HG03575 (cell line): ENCODE measurements around the gene EMSY.
"Not testable (repeated sequence)": the region's sequence is repeated elsewhere in the genome, so short reads cannot be mapped to it uniquely, and the experiment has no call there.

ENCODE experiments used
- ATAC-seq: cut with Tn5 transposase; IDR thresholded peaks from one replicate; pipeline ENCODE4 v1.9.1; 2021; ENCODE audit not compliant: unreplicated experiment, insufficient number of reproducible peaks, low FRiP score; ENCODE audit errors: extremely low read depth

EMSY gene

DNA sequence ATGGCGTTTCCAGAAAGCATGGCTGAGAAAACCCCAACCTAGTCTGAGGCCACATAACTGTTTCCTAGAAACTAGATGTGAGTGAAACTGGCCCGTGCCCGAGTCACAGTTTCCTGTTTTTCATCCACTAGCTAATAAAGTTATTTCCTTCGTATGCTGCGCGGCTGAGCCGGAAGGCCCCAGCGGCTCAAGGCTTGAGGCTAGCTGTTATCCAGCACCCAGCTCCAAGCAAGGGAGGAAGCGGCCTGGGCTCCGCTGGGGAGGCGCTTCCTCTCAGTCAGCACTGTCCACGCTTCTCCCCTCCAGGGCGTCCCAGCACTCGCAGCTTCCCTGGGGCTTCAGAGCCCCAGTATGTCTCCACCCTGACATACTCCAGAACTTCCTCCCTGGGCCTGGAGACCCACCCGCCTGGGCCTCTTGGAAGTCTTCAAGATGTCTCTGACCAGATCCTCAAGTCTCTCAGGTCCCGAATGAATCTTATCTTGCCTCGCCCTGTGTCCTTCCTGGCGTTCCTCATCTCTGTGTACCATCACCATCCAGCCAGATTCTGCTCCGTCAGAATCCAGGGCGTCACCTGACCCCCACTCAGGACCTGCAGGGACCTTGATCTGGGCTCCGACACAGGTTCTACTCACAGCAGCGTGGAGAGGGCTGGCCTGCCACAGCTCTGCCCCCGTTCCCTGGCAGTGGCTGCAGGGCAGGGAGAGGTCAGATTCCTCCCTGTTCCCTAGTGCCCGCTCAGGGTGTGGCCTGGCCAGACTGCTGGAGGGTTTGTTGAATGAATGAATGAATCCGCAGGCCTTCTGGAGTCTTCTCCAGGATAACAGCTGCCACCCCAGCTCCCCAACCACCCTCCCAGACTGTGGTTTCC lies 143.9 kb downstream of the EMSY start:
- no peak for ATAC-seq

DNA sequence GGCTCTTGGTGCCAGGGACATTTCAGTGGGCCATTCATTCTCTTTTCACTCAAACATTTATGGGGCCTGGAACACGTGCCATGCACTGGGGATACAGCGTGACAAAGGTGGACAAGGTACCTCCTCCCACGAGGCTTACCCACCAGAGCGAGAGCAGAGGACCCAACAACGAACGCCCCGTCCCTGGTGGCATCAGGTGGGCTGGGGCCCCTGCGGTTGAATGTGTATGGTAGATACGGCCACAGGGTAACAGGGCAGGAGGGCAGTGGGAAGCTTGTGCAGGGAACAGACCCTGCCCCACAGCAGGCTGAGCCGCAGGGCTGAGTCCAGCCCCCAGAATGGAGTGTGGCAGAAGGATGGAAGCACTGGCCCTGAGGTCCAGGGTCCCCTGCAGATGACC lies 144.7 kb downstream of the EMSY start:
- ATAC-seq = no peak

DNA sequence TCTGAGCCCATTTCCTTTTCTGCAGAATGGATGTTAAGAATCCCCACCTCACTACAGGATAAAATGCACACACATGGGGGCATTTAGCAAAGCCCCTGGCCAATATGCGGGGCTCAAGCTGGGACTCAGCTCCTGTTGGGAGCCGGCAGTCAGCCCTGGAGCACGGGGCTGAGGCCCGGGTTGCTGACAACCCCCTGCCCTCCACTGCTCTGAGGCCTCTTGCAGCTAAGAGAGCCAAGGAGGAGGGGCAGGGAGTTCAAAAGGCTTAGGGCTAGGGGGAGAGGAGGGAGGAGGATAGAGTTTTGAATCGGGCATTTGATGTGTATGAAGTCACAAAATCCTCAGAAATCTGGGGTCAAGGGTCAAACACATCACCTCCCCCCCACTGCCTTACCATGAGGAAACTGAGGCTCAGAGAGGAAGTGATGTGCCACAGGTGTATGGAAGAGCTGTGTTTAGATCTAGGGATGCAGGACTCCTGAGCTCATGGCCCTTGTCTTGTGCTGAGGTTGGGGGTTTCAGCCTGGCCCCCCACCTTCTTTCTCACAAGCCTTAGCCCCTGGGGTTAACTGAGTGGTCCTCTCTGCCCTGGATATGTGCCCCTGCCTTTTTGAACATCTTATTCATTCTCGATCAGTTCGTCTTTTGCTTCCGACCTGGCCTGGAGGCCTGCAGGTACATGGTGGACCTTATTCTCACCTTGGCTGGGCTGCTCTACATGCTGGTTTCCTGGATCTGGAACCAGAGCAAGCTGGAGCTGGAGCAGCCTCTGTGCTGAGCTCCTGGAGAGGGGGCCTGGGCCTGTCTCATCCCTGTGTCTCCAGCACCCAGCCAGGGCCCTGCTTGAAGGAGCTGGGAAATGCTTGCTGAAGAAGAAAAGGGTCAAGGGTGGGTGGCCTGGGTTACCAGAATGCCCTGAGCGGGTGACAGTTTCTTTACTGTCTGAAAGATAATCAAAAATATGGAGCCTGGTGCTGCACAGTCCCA lies 145.4 kb downstream of the EMSY start:
- ATAC-seq = no peak

DNA sequence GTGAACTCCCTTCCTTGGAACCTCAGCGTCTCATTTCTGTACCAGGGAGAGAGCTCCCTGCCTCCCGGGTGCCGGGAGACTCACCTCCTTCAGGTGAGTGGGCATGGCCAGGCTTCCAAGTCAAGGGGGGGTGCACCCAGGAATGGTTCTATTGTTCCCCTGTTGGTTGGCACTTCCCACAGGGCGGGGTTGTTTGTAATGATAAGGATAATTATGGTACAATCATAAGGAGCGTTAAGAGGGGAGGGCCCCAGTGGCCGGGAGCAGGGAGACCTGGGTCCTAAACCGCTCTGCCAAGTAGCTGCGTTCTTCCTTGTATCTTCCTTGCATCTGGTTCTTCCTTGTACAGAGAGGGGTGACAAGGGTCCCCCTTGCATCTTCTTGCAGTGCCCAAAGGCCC lies 146.6 kb downstream of the EMSY start:
- ATAC-seq = no peak

DNA sequence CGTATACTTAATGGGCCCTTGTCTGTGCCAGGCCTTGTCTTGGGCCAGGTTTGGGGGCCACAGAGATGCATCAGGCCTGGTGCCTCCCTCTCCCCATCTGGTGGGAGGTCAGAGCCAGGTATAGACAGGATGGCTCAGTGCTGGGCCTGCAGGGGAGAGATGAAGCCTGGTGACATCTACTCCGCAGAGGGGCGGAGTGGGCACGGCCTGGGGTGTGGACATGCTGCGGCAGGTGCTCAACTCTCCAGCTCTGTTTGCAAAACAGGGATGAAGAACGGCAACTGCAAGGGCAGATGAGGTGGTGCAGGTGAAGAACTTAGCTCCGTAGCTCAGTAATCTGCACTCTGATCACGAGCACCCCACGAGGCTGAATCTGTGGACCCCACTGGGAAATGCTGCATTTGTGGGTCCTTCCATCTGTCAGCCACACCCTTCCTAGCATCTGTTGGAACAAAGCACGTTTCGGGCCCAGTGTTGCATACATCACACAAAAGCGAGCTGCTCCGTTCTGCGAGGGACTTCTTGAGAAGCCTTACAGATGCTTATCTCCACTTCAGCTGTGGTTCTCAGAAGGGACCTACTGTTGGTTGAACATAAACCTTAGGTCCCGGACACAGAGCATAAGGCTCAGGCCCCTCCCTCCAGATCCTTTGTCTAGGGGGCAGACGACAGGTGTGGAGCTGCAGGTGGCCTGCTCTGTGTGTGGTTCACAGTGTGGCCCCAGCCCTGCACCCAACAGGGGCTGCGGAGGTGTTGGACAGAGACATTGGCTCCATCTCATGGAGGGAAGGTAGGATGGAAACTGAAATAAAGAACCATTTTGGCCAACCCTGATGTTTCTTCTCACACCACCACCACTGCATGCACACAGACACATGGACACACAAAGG lies 147.5 kb downstream of the EMSY start:
- no peak for ATAC-seq

DNA sequence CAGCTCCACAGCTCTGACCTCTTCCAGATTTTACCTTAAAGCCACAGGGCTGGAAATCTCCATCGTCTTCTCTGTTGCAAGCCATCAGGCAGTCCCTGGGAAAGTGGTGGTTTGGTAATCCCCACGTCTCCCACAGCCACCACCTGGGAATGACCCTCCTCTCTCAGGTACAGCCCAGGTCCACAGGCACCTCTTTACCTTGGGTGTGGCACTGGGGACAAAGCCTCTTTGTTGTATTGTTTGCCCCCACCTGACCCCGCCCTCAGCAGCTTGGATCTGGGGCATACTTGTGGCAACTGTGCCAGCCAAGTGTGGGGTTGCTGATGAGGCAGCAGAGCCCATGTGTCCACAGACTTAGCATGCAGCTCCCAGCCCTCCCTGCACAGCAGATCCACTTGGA lies 148.1 kb downstream of the EMSY start:
- ATAC-seq = no peak

DNA sequence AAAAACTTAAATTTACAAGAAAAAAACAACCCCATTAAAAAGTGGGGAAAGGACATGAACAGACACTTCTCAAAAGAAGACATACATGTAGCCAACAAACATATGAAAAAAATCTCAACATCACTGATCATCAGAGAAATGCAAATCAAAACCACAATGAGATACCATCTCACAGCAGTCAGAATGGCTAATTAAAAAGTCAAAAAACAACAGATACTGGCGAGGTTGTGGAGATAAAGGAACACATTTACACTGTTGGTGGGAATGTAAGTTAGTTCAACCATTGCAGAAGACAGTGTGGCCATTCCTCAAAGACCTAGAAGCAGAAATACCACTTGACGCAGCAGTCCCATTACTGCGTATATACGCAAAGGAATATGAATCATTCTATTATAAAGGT lies 150.3 kb downstream of the EMSY start:
- ATAC-seq = not testable (repeated sequence)

DNA sequence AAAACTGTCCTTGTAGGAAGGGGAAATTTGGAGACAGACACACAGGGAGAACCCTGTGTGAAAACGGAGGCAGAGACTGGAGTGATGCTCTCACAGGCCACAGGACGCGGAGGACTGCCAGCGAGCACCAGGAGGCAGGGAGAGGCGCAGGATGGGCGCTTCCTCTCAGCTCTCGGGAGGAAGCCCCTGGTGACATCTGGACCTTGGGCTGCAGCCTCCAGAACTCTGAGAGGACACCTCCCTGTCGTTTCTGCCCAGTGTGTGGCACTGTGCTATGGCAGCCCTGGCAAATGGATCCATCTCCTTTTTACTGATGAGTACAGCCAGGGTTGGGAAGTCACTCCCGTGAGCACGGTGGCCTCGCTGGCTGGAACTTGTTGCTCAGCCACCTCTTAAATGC lies 151.8 kb downstream of the EMSY start:
- ATAC-seq = no peak

DNA sequence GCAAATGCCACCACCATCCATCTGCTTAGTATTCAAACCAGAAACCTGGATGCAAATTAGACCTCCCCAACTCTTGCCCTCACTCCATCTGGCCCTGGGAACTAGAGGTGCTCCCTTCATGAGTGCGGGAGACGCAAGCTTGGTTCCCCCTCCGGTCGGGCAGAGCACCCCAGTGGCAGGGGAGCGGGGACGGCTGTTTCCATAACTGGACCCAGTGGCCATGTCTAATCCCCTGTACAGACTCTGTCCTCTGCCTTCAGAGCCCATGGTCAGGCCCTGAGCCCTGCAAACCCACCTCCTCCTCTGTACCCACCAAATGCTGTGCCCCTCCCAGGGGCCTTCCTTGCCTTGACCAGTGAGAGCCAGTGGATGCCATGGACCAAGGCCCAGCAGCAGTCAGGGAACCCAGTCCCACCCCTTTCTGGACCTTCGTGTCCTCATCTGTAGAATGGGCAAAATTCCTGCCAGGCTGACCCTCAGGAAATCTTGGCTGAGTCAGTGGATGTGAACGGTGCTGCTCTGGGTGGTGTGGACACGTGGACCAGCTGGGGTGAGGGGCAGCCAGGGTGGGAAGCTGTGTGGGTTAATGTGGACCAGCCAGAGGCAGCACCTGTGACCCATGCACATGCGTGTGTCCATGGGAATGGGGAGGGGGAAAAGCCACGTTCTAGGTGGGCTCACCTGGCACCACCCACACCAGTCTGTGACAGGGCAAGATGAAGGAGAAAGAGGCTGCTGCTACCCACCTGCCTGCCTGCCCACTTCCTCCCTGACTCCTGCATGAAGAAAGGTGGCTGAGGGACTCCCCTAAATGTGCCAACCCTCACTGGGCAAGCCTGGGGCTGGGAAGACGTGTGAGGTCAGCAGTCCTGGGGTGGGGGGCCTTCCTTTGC lies 153.0 kb downstream of the EMSY start:
- ATAC-seq = no peak

DNA sequence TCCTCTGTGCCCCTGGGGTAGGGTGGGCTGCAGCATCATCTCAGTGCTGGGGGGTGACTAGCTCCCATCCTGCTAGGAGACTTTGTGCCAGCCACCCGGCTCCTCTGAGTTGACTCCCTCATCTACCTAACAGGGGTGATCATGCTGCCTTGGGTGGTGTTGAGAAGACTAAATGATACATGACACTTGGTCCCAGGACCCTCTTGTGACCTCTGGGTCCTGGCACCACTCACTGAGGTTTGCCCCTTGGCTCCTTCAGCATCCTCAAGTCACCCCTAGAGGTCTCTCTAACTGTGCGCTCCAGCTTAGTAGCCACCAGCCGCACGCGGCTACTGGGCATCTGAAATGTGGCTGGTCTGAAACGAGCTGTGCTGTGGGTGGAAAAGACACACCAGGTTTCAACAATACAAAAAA lies 153.6 kb downstream of the EMSY start:
- ATAC-seq = no peak

DNA sequence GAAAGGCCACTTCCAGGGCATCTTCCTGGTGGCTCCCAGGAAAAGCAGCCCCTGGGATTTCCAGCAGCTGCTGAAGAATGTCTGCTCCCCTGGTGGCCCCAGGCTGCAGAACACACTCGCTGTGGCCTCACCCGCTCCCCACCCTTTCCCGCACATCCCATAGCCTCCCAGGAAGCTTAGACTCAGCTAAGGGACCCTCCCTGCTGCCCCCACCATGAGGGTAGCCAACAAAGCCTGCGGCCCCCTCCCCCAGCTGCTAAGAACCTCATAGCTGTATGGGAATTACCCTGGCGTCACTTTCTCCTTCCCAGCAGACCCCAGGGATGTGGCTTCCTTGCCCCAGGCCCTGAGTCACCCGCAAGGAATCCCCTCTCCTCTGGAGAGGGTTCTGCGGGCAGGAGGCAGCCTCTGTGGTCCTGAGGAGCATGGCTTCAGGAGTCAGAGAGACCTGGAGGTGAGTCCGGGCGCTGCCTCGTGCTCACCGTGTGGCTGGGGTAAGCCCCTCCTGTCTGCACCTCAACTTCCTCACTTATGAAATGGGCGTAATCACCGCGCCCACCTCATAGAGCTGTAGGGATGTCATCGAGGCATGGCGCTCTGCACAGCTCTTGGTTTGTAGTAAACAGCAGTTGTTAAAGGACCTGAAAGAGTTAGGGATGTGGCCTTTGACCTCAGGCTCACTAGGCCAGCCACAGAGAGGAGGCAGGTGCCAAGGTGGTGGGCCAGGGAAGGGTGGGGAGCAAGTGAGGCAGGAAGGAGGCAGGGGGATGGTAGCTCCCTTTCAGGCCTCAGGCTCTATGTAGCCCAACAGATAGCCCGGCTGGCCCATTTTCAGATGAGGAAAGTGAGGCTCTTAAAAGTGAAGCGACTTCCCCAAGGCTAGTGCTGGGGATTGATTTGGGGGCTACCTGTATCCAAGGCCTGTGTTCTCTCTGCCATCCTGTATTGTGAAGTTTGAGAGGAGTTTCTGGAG lies 154.5 kb downstream of the EMSY start:
- ATAC-seq = no peak

DNA sequence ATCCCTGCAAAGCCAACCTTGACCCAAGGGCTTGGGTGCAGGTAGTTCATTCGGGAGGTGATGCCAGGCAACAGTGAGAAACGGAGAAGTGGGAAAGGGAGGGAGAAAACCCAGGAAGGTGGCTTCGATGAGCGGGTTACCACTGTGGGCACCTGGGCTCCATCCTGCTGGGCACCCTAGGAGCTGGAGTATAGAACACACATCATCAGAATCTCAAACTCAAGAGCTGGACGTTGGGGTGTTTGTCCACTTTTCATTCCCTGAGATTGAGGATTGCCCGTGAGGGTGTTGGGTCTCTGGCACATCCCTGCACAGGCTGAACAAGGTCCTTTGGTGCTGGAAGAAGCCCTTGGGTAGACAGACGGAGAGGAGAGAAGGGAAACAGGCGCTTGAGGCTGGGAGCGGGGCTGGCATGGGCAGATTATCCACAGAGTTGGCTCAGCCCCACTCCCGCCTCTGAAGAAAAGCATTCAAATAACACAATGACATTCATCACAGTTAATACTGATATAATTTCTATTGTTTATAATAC lies 155.4 kb downstream of the EMSY start:
- ATAC-seq = no peak

DNA sequence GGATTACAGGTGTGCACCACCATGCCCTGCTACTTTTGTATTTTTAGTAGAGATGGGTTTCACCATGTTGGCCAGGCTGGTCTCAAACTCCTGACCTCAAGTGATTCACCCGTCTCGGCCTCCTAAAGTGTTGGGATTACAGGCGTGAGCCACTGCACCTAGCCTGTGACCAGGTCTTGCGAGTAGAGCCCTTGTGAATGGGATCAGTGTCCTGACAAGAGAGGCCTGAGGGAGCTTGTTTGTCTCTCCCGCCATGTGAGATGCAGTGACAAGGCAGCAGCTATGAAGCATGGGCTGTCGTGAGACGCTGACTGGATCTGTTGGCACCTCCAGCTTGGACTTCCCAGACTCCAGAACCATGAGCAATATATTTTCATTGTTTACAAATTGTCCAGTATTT lies 156.5 kb downstream of the EMSY start:
- no peak for ATAC-seq

DNA sequence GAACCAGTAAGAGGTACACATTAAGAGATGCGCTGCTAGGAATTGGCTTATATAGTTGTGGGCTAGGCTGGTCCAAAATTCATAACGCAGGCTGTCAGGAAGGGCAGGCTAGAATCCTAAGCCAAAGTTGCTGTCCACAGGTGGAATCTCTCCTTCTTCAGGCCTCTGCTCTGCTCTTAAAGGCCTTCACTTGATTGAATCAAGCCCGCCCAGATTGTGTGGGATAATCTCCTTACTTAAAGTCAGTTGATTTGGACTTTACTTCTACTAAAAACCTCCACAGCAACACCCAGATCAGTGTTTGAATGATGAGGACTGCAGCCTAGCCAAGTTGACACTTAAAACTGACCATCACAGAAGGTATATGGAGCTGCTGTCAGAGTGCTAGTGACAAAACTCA lies 156.9 kb downstream of the EMSY start:
- no peak for ATAC-seq

DNA sequence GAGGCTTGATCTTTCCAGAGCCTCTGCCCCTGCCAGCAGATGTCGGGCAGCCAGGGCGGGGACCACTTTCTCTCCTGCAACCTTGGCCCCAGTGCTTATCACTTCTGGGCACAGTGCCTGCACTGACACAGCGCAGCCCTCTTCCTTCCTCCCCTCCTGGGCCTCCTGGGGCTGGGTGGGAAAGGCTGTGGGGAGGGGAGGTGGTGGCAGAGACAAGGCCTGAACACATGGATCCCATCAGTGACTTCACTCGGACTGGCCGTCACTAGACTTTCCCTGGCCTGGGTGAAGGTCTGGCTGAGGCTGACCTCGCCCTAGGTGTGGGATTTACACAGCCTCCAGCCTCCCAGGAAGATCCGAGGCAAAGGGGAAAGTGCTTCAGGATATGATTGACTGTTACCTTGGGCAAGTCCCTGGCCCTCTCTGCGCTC lies 157.6 kb downstream of the EMSY start:
- ATAC-seq = no peak
